OCI-LY3 (cell line): Measurements from ENCODE around the gene DBI.

ENCODE experiments used
- H2AFZ ChIP-seq: fragments of 200-600, 300-600 bp; shearing (Covaris generic); 2 replicates; pipeline ENCODE4 v1.6.0; 2014; ENCODE audit warnings: antibody characterized with exemption, low read depth, low read length
- H3K27ac ChIP-seq: fragments of 200-600, 300-600 bp; sonication (generic); 2 replicates; pipeline ENCODE4 v1.5.1; 2014; ENCODE audit warnings: mild to moderate bottlenecking, low read length, moderate library complexity, mixed read lengths
- H3K27me3 ChIP-seq: fragments of 200-600, 300-600 bp; sonication (generic); 2 replicates; pipeline ENCODE4 v1.6.1; 2014; ENCODE audit warnings: low read depth, low read length, mixed read lengths
- H3K36me3 ChIP-seq: fragments of 200-600, 300-600 bp; sonication (generic); replicated peaks from 2 replicates; pipeline ENCODE3; 2014; ENCODE audit warnings: low read depth, low read length, mixed read lengths
- H3K4me1 ChIP-seq: fragments of 300-600, 200-600 bp; sonication (generic); 2 replicates; pipeline ENCODE4 v1.6.1; 2014; ENCODE audit warnings: low read length, mixed read lengths
- H3K4me2 ChIP-seq: fragments of 200-600, 300-600 bp; sonication (generic); 2 replicates; pipeline ENCODE4 v1.6.1; 2014; ENCODE audit warnings: low read length, mixed read lengths
- H3K4me3 ChIP-seq: fragments of 300-600, 200-600 bp; sonication (generic); 2 replicates; pipeline ENCODE4 v1.5.1; 2014; ENCODE audit warnings: antibody characterized with exemption, mild to moderate bottlenecking, low read length, moderate library complexity
- H3K79me2 ChIP-seq: fragments of 300-600, 200-600 bp; shearing (Covaris generic); 2 replicates; pipeline ENCODE4 v1.6.1; 2014; ENCODE audit warnings: mild to moderate bottlenecking, low read length, mixed read lengths
- H3K9ac ChIP-seq: fragments of 300-600, 200-600 bp; shearing (Covaris generic); 2 replicates; pipeline ENCODE4 v1.6.0; 2014; ENCODE audit warnings: mild to moderate bottlenecking, low read length, moderate library complexity
- H3K9me3 ChIP-seq: fragments of 200-600, 300-600 bp; shearing (Covaris generic); 2 replicates; pipeline ENCODE4 v1.6.1; 2014; ENCODE audit warnings: low read length, mixed read lengths; ENCODE audit not compliant: insufficient read depth
- H4K20me1 ChIP-seq: fragments of 200-600, 300-600 bp; sonication (generic); 2 replicates; pipeline ENCODE4 v1.6.1; 2016; ENCODE audit warnings: low read length, mixed read lengths; ENCODE audit not compliant: insufficient read depth
- CTCF ChIP-seq: fragments of 200-600, 300-600 bp; sonication (generic); IDR thresholded peaks from 2 replicates; pipeline ENCODE4 v1.5.1; 2014; ENCODE audit warnings: antibody characterized with exemption, low read length, low read depth
- EZH2phosphoT487 ChIP-seq: fragments of 200-600 bp; shearing (Covaris generic); IDR thresholded peaks from 2 replicates; pipeline ENCODE4 v1.6.1; 2018; ENCODE audit warnings: antibody characterized with exemption, mixed run types, low read depth

The DBI gene

GRCh38 chr2:119376810-119377209 is 10.0 kb downstream of the DBI start:
- no peaks in the 10 kb centered on the region for H3K27me3 ChIP-seq
- no peak overlapping the region for H3K9ac ChIP-seq
- H3K4me3 ChIP-seq: no peak overlapping the region
- TF ChIP-seq CTCF: no peak
- no peak for TF ChIP-seq EZH2phosphoT487
- no peaks in the 10 kb centered on the region for H3K79me2 ChIP-seq
- no peak overlapping the region for H3K4me2 ChIP-seq
- no peaks in the 10 kb centered on the region for H3K4me1 ChIP-seq
- peaks cover 18% of the 10 kb centered on the region for H3K36me3 ChIP-seq
- no peak overlapping the region for H3K27ac ChIP-seq
- no peaks in the 10 kb centered on the region for H3K9me3 ChIP-seq
- no peaks in the 10 kb centered on the region for H4K20me1 ChIP-seq
- no peak overlapping the region for H2AFZ ChIP-seq

DNA sequence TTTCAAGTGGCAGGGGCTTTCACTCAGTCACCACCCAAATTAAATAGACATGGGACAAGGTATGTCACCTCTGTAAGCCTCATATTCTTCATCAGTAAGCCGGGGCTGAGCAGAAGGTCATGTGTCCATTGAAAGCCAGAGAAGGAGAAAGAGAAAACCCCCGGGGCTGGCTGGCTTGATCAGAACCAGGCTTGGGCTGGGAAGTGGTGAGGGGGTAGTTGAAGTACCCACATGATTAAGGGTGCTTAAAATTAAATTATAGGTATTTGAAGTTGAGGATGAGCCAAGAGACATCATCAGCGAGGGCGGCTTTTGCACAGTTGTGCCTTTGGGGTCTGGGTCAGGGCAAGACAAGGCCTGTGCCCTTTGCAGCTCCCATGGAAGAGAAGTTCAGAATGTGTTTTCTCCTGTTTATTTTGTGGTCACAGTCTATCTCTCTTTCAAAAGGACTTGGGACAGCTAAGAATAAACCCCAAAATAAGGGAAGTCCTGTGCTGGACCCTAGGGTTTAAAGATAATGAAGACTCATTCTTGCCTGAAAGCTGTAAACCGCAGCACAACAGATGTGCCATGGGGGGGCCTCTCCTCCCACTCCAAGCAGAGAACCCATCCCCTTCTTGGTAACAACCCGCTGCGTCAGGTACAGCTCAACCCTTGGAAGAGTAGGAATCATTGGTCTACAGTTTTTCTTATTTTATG is 10.7 kb downstream of the DBI start:
- no peaks in the 10 kb centered on the region for H3K79me2 ChIP-seq
- H2AFZ ChIP-seq: no peak overlapping the region
- H3K9me3 ChIP-seq: no peaks in the 10 kb centered on the region
- H3K27me3 ChIP-seq: no peaks in the 10 kb centered on the region
- no peak overlapping the region for H3K4me2 ChIP-seq
- H3K4me3 ChIP-seq: no peak overlapping the region
- H3K27ac ChIP-seq: no peak overlapping the region
- H3K36me3 ChIP-seq: peaks cover 11% of the 10 kb centered on the region
- TF ChIP-seq CTCF (no peak), EZH2phosphoT487 (no peak)
- no peak overlapping the region for H3K9ac ChIP-seq
- no peaks in the 10 kb centered on the region for H3K4me1 ChIP-seq
- H4K20me1 ChIP-seq: no peaks in the 10 kb centered on the region

- TF ChIP-seq CTCF (no peak), EZH2phosphoT487 (no peak)
- Histone ChIP-seq H3K9ac (no peak overlapping the region), H3K27ac (no peak overlapping the region), H3K36me3 (peaks cover 6% of the 10 kb centered on the region), H3K4me1 (no peaks in the 10 kb centered on the region), H3K9me3 (no peaks in the 10 kb centered on the region), H3K4me3 (no peak overlapping the region), H3K27me3 (no peaks in the 10 kb centered on the region), H3K4me2 (no peak overlapping the region), H4K20me1 (no peaks in the 10 kb centered on the region), H3K79me2 (no peaks in the 10 kb centered on the region), H2AFZ (no peak overlapping the region)
Measured at GRCh38 chr2:119377993-119378345, 11.2 kb downstream of the DBI start.

DNA sequence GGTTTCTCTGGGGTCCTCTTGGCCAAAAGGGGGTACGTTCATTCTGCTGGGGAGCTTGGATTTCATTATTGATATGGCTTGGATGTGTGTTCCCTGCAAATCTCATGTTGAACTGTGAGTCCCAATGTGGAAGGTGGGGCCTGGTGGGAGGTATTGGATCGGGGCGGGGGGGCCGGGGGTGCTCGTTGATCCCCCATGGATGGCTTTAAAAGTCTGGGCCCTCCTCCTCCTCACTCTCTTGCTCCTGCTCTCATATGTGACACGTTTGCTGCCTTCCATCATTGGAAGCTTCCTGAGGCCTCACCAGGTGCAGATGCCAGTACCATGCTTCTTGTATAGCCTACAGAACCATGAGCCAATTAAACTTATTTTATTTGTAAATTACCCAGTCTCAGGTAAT is 11.8 kb downstream of the DBI start:
- H4K20me1 ChIP-seq: no peaks in the 10 kb centered on the region
- no peaks in the 10 kb centered on the region for H3K27me3 ChIP-seq
- H3K4me3 ChIP-seq: no peak overlapping the region
- H2AFZ ChIP-seq: no peak overlapping the region
- H3K4me2 ChIP-seq: no peak overlapping the region
- H3K27ac ChIP-seq: no peak overlapping the region
- H3K9ac ChIP-seq: no peak overlapping the region
- H3K9me3 ChIP-seq: no peaks in the 10 kb centered on the region
- TF ChIP-seq CTCF (no peak), EZH2phosphoT487 (no peak)
- peaks cover under 1% of the 10 kb centered on the region for H3K36me3 ChIP-seq
- no peaks in the 10 kb centered on the region for H3K4me1 ChIP-seq
- no peaks in the 10 kb centered on the region for H3K79me2 ChIP-seq
